ENCODE data around the gene KIF25.

The KIF25 gene

GRCh38 chr6:168053086-168053956 lies 55.9 kb downstream of the KIF25 start:
- DNase-seq (ENCODE audit: low spot score), result no peak
- TF ChIP-seq CTCF (IDR thresholded peaks at IDR 0.05; ENCODE audit: extremely low read depth, missing control alignments), result no peak

- no peak for DNase-seq (ENCODE audit: low spot score)
- no peak for TF ChIP-seq CTCF (IDR thresholded peaks at IDR 0.05; ENCODE audit: extremely low read depth, missing control alignments)
Measured at GRCh38 chr6:168053957-168054471, 56.5 kb downstream of the KIF25 start.

GRCh38 chr6:168054765-168055560 lies 57.5 kb downstream of the KIF25 start:
- no peak for DNase-seq (ENCODE audit: low spot score)
- no peak for TF ChIP-seq CTCF (IDR thresholded peaks at IDR 0.05; ENCODE audit: extremely low read depth, missing control alignments)

- no peak for DNase-seq (ENCODE audit: low spot score)
- no peak for TF ChIP-seq CTCF (IDR thresholded peaks at IDR 0.05; ENCODE audit: extremely low read depth, missing control alignments)
Measured at GRCh38 chr6:168055696-168056489, 58.4 kb downstream of the KIF25 start.

GRCh38 chr6:168056892-168057527 lies 59.5 kb downstream of the KIF25 start:
- no peak for TF ChIP-seq CTCF (IDR thresholded peaks at IDR 0.05; ENCODE audit: extremely low read depth, missing control alignments)
- DNase-seq (ENCODE audit: low spot score), result no peak

GRCh38 chr6:168057836-168058235 lies 60.4 kb downstream of the KIF25 start:
- TF ChIP-seq CTCF (IDR thresholded peaks at IDR 0.05; ENCODE audit: extremely low read depth, missing control alignments), result no peak
- DNase-seq (ENCODE audit: low spot score), result no peak
